A549 (cell line): ENCODE data around the gene MON1B. TPM values are rescaled to one million over a fixed set of nuclear protein-coding genes. Genes with fewer than 3 reads are reported as not detected.

ENCODE experiments used
- ATAC-seq, 2 experiments: fragments of 200-7000 bp in 1 of 2; fragments of >200 bp in 1 of 2; cut with Nextera tagmentation in 1 of 2; cut with Tn5 transposase in 1 of 2; 3 replicates each; pipeline versions ENCODE4 v1.8.0 to v1.9.1; 2018 to 2020; ENCODE audit warnings: mild to moderate bottlenecking in 1 of 2, moderate library complexity in 1 of 2
- CTCF ChIA-PET: fragments of 300-600 bp; sonication (Branson Sonifier 250); formaldehyde crosslinking; extraction: SDS; loops from one replicate; lab custom pipeline; 2021; ENCODE audit warnings: antibody characterized with exemption, inconsistent platforms; lab: Yijun Ruan, JAX
- POLR2A ChIA-PET: fragments of 350-600 bp; formaldehyde crosslinking; extraction: SDS; loops from one replicate; lab custom pipeline; 2021; ENCODE audit warnings: antibody characterized with exemption, inconsistent platforms; lab: Yijun Ruan, JAX
- DNase-seq, 2 experiments: peaks; one replicate each; pipeline versions ENCODE4 v3.0.0 to v3.0.0-alpha.2; 2011 to 2016; ENCODE audit warnings: low read depth in 1 of 2, low spot score in 1 of 2
- FAIRE-seq: peaks from 2 replicates; lab custom pipeline; 2011; peaks lifted over from hg19 to GRCh38; lab: Jason Lieb, UNC
- H3K27ac ChIP-seq, 2 experiments: fragments of >200 bp; sonication (Bioruptor Twin); formaldehyde crosslinking; 3 replicates each; pipeline ENCODE4 v1.5.1; 2016 to 2017
- H3K4me1 ChIP-seq: fragments of >200 bp; sonication (Bioruptor Twin); formaldehyde crosslinking; 3 replicates; pipeline ENCODE4 v1.6.1; 2016
- H3K4me2 ChIP-seq: fragments of >200 bp; sonication (Bioruptor Twin); formaldehyde crosslinking; 3 replicates; pipeline ENCODE4 v1.6.1; 2016
- H3K4me3 ChIP-seq: fragments of >200 bp; sonication (Bioruptor Twin); formaldehyde crosslinking; 3 replicates; pipeline ENCODE4 v1.5.1; 2016
- H3K9me3 ChIP-seq: fragments of >200 bp; sonication (Bioruptor Twin); formaldehyde crosslinking; 3 replicates; pipeline ENCODE4 v1.6.1; 2016
- BCL3 ChIP-seq: fragments of >200 bp; sonication (Bioruptor Twin); formaldehyde crosslinking; IDR thresholded peaks from 3 replicates; pipeline ENCODE4 v1.6.1; 2016
- BHLHE40 ChIP-seq: IDR thresholded peaks from 2 replicates; pipeline ENCODE4 v1.6.1; 2012; ENCODE audit warnings: low read depth, low read length, inconsistent platforms
- CBX2 ChIP-seq: fragments of 200-600 bp; sonication (generic); IDR thresholded peaks from 2 replicates; pipeline ENCODE4 v1.6.1; 2016; ENCODE audit warnings: low read depth, mild to moderate bottlenecking, borderline replicate concordance
- CHD4 ChIP-seq: fragments of 200-600 bp; sonication (generic); IDR thresholded peaks from 2 replicates; pipeline ENCODE4 v1.6.1; 2016; ENCODE audit warnings: antibody characterized with exemption, mild to moderate bottlenecking, borderline replicate concordance
- EHF ChIP-seq: fragments of 250-450 bp; sonication (Bioruptor Pico); IDR thresholded peaks from 2 replicates; pipeline ENCODE4 v1.5.0; 2020; ENCODE audit warnings: mild to moderate bottlenecking
- EHMT2 ChIP-seq: fragments of 200-600 bp; sonication (generic); IDR thresholded peaks from 2 replicates; pipeline ENCODE4 v1.6.1; 2016; ENCODE audit warnings: antibody characterized with exemption, low read depth, mild to moderate bottlenecking, moderate library complexity
- EP300 ChIP-seq, 2 experiments: fragments of >200 bp; sonication (Bioruptor Twin); formaldehyde crosslinking; IDR thresholded peaks; 2 replicates in 1 of 2; 3 replicates in 1 of 2; pipeline ENCODE4 v1.6.1; 2016 to 2017
- ESRRA ChIP-seq: fragments of 150-350 bp; IDR thresholded peaks from 2 replicates; pipeline ENCODE4 v1.6.1; 2014; ENCODE audit warnings: mild to moderate bottlenecking, low read length, borderline replicate concordance
- FOSB ChIP-seq: fragments of 250-450 bp; sonication (Bioruptor Pico); IDR thresholded peaks from 2 replicates; pipeline ENCODE4 v1.5.0; 2020; ENCODE audit warnings: mild to moderate bottlenecking, moderate library complexity
- FOXS1 ChIP-seq: fragments of 250-450 bp; sonication (Bioruptor Pico); IDR thresholded peaks from 2 replicates; pipeline ENCODE4 v1.5.0; 2020; ENCODE audit warnings: mild to moderate bottlenecking, moderate library complexity
- HES2 ChIP-seq: fragments of >200 bp; sonication (Bioruptor Twin); formaldehyde crosslinking; IDR thresholded peaks from 2 replicates; pipeline ENCODE4 v1.6.1; 2016
- HOXA7 ChIP-seq: fragments of 250-450 bp; sonication (Bioruptor Pico); IDR thresholded peaks from 2 replicates; pipeline ENCODE4 v1.5.0; 2020; ENCODE audit warnings: mild to moderate bottlenecking, moderate library complexity
- HOXB5 ChIP-seq: fragments of 250-450 bp; sonication (Bioruptor Pico); IDR thresholded peaks from 2 replicates; pipeline ENCODE4 v1.5.0; 2020; ENCODE audit warnings: mild to moderate bottlenecking, moderate library complexity
- KDM5A ChIP-seq: fragments of 200-600 bp; sonication (generic); IDR thresholded peaks from 2 replicates; pipeline ENCODE4 v1.6.1; 2016; ENCODE audit warnings: antibody characterized with exemption, mild to moderate bottlenecking
- NPAS2 ChIP-seq: fragments of 250-450 bp; sonication (Bioruptor Pico); IDR thresholded peaks from 2 replicates; pipeline ENCODE4 v1.8.0; 2022; ENCODE audit warnings: mild to moderate bottlenecking, moderate library complexity, borderline replicate concordance
- NR3C1 ChIP-seq: fragments of >200 bp; sonication (Bioruptor Twin); formaldehyde crosslinking; IDR thresholded peaks from 3 replicates; pipeline ENCODE4 v1.6.1; 2017
- POLR2A ChIP-seq: IDR thresholded peaks from 2 replicates; pipeline ENCODE4 v1.6.1; 2012; ENCODE audit warnings: mild to moderate bottlenecking, low read length
- POLR2AphosphoS2 ChIP-seq: conservative IDR thresholded peaks from 2 replicates; pipeline ENCODE4 v1.6.1; 2012; ENCODE audit warnings: low read length, improper control_type of control experiment, inconsistent platforms
- RAD21 ChIP-seq, 2 experiments: fragments of >200 bp in 1 of 2; sonication (Bioruptor Twin) in 1 of 2; formaldehyde crosslinking in 1 of 2; IDR thresholded peaks in 1 of 2; conservative IDR thresholded peaks in 1 of 2; 2 replicates in 1 of 2; 3 replicates in 1 of 2; pipeline ENCODE4 v1.6.1; 2012 to 2018; ENCODE audit warnings: inconsistent platforms in 1 of 2
- RCOR1 ChIP-seq: fragments of 150-350 bp; IDR thresholded peaks from 2 replicates; pipeline ENCODE4 v1.6.1; 2014; ENCODE audit warnings: antibody characterized with exemption, low read length, low read depth
- RFX5 ChIP-seq: fragments of 450-650 bp; IDR thresholded peaks from 2 replicates; pipeline ENCODE4 v1.7.1; 2014; ENCODE audit warnings: antibody characterized with exemption, mild to moderate bottlenecking, moderate library complexity
- RNF2 ChIP-seq: fragments of 200-600 bp; sonication (generic); IDR thresholded peaks from 2 replicates; pipeline ENCODE4 v1.6.1; 2016; ENCODE audit warnings: low read depth, mild to moderate bottlenecking, antibody characterized with exemption, moderate library complexity, borderline replicate concordance
- SREBF2 ChIP-seq: fragments of 450-650 bp; IDR thresholded peaks from 2 replicates; pipeline ENCODE4 v1.6.1; 2014; ENCODE audit warnings: mild to moderate bottlenecking, moderate library complexity
- TP53 ChIP-seq: fragments of 250-450 bp; sonication (Bioruptor Pico); IDR thresholded peaks from 2 replicates; pipeline ENCODE4 v1.5.0; 2021; ENCODE audit warnings: mild to moderate bottlenecking, moderate library complexity
- USF2 ChIP-seq: fragments of 450-650 bp; IDR thresholded peaks from 2 replicates; pipeline ENCODE4 v1.6.1; 2014; ENCODE audit warnings: antibody characterized with exemption
- ZC3H11A ChIP-seq: fragments of 450-650 bp; IDR thresholded peaks from 2 replicates; pipeline ENCODE4 v1.6.1; 2014; ENCODE audit warnings: antibody characterized with exemption, mild to moderate bottlenecking
- ZFP36 ChIP-seq: fragments of 450-650 bp; IDR thresholded peaks from 2 replicates; pipeline ENCODE4 v1.6.1; 2014; ENCODE audit warnings: borderline replicate concordance; ENCODE audit not compliant: partially characterized antibody
- ZSCAN20 ChIP-seq: fragments of 250-450 bp; sonication (Bioruptor Pico); IDR thresholded peaks from 2 replicates; pipeline ENCODE4 v1.8.0; 2022; ENCODE audit warnings: mild to moderate bottlenecking, moderate library complexity
- WGBS: methylation state at CpG from one replicate; pipeline ENCODE4 v1.1.6; 2017; ENCODE audit errors: missing lambda C conversion rate; 5-methylcytosine and 5-hydroxymethylcytosine counted together
- polyA plus RNA-seq, 4 experiments: library from polyadenylated mRNA; depleted of rRNA in 3 of 4; stranded (reverse); fragments of >200 nt; fragmentation: RNase III in 1 of 4; extraction: RNeasy Plus Mini Kit Qiagen cat#74134 plus additional on column Dnase treatment in 1 of 4; gene quantifications; 2 replicates in 3 of 4; 3 replicates in 1 of 4; pipeline ENCODE4 v1.2.3, GENCODE V29; 2011 to 2017
- TF ChIP-seq, protein P1 (sequence below): fragments of 250-450 bp; sonication (Bioruptor Pico); IDR thresholded peaks from 2 replicates; pipeline ENCODE4 v1.5.0; 2020; ENCODE audit warnings: low read depth, mild to moderate bottlenecking, moderate library complexity
- TF ChIP-seq, protein P2 (sequence below): fragments of >200 bp; sonication (Bioruptor Twin); formaldehyde crosslinking; IDR thresholded peaks from 3 replicates; pipeline ENCODE4 v1.5.1; 2016
- TF ChIP-seq, protein P3 (sequence below): IDR thresholded peaks from 2 replicates; pipeline ENCODE4 v1.6.1; 2012
- TF ChIP-seq, protein P4 (sequence below): fragments of 250-450 bp; sonication (Bioruptor Pico); IDR thresholded peaks from 2 replicates; pipeline ENCODE4 v1.5.0; 2021; ENCODE audit warnings: mild to moderate bottlenecking, moderate library complexity, borderline replicate concordance

The MON1B gene
- polyA plus RNA-seq, 2 of the 4 experiments (the other 2 are of a cell fraction) = 18.0 to 32.5 TPM

GRCh38 chr16:77157346-77158058, 33.5 kb upstream of the MON1B start:
- FAIRE-seq = no peak
- no peak overlapping the region for H3K27ac ChIP-seq
- no peak for DNase-seq
- 21% methylated on average over 3 of the region's 3 CpGs for WGBS
- ChIA-PET POLR2A (no interaction called here), CTCF (interaction anchor here (1.3 to 2.0 kb wide), 2 partner anchors 14 to 504 kb away, joined by 3 to 13 read pairs; no protein-coding TSS in a partner anchor)
- H3K4me3 ChIP-seq = no peak overlapping the region
- no peaks in the 10 kb centered on the region for H3K4me1 ChIP-seq
- TF ChIP-seq USF2 (no peak), ZFP36 (no peak), ZSCAN20 (CRISPR knock-in tag) (no peak), FOXS1 (CRISPR knock-in tag) (no peak), POLR2A (no peak), RNF2 (no peak), RFX5 (no peak), FOSB (CRISPR knock-in tag) (no peak), EHMT2 (no peak), BCL3 (no peak), ESRRA (no peak), KDM5A (no peak), CBX2 (no peak), HOXA7 (no peak)
- TF ChIP-seq, protein P1, sequence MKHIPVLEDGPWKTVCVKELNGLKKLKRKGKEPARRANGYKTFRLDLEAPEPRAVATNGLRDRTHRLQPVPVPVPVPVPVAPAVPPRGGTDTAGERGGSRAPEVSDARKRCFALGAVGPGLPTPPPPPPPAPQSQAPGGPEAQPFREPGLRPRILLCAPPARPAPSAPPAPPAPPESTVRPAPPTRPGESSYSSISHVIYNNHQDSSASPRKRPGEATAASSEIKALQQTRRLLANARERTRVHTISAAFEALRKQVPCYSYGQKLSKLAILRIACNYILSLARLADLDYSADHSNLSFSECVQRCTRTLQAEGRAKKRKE (CRISPR knock-in tag) = no peak
- ATAC-seq = no peak
- no peaks in the 10 kb centered on the region for H3K9me3 ChIP-seq
- H3K4me2 ChIP-seq = no peak overlapping the region

DNA sequence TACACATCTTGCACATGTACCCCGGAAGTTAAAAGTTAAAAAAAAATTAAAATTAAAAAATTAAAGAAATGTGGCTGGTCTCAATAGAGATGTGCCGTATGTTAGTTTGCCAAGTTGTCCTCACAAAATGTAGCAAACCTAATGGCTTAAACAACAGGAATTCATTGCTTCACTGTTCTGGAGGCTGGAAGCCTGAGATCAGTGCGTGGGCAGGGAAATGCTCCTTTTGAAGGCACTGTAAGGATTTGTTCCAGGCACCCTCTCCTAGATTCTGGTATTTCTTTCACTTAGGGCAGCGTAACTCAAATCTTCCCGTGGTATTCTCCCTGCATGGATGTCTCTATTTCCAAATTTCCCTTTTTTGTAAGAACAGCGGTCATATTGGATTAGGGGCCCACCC, 32.7 kb upstream of the MON1B start:
- Histone ChIP-seq H3K4me1 (no peaks in the 10 kb centered on the region), H3K27ac (no peak overlapping the region), H3K9me3 (no peaks in the 10 kb centered on the region), H3K4me3 (no peak overlapping the region), H3K4me2 (no peak overlapping the region)
- CTCF ChIA-PET = interaction anchor here (1.3 to 2.0 kb wide), 2 partner anchors 13 to 505 kb away, joined by 3 to 13 read pairs; no protein-coding TSS in a partner anchor
- POLR2A ChIA-PET = no interaction called here
- WGBS = 58% methylated on average over 6 of the region's 6 CpGs
- DNase-seq (no peak), FAIRE-seq (no peak), ATAC-seq (no peak)
- TF ChIP-seq ZFP36 = no peak
- TF ChIP-seq HOXB5 (CRISPR knock-in tag) = no peak
- no peak for TF ChIP-seq EHMT2
- TF ChIP-seq, protein P2, sequence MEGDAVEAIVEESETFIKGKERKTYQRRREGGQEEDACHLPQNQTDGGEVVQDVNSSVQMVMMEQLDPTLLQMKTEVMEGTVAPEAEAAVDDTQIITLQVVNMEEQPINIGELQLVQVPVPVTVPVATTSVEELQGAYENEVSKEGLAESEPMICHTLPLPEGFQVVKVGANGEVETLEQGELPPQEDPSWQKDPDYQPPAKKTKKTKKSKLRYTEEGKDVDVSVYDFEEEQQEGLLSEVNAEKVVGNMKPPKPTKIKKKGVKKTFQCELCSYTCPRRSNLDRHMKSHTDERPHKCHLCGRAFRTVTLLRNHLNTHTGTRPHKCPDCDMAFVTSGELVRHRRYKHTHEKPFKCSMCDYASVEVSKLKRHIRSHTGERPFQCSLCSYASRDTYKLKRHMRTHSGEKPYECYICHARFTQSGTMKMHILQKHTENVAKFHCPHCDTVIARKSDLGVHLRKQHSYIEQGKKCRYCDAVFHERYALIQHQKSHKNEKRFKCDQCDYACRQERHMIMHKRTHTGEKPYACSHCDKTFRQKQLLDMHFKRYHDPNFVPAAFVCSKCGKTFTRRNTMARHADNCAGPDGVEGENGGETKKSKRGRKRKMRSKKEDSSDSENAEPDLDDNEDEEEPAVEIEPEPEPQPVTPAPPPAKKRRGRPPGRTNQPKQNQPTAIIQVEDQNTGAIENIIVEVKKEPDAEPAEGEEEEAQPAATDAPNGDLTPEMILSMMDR = no peak
- TF ChIP-seq CHD4 = no peak
- TF ChIP-seq BHLHE40 = no peak
- TF ChIP-seq RAD21 (conservative IDR thresholded peaks at IDR 0.05 in 1 of 2, IDR thresholded peaks at IDR 0.05 in 1 of 2) = no peak
- TF ChIP-seq NPAS2 = no peak
- no peak for TF ChIP-seq HES2
- TF ChIP-seq NR3C1 = no peak
- TF ChIP-seq EHF (CRISPR knock-in tag) = no peak
- TF ChIP-seq POLR2AphosphoS2 = no peak
- no peak for TF ChIP-seq TP53 (CRISPR knock-in tag)
- TF ChIP-seq, protein P3, sequence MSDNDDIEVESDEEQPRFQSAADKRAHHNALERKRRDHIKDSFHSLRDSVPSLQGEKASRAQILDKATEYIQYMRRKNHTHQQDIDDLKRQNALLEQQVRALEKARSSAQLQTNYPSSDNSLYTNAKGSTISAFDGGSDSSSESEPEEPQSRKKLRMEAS = no peak
- TF ChIP-seq, protein P4, sequence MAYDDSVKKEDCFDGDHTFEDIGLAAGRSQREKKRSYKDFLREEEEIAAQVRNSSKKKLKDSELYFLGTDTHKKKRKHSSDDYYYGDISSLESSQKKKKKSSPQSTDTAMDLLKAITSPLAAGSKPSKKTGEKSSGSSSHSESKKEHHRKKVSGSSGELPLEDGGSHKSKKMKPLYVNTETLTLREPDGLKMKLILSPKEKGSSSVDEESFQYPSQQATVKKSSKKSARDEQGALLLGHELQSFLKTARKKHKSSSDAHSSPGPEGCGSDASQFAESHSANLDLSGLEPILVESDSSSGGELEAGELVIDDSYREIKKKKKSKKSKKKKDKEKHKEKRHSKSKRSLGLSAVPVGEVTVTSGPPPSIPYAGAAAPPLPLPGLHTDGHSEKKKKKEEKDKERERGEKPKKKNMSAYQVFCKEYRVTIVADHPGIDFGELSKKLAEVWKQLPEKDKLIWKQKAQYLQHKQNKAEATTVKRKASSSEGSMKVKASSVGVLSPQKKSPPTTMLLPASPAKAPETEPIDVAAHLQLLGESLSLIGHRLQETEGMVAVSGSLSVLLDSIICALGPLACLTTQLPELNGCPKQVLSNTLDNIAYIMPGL (CRISPR knock-in tag) = no peak
- TF ChIP-seq EP300 (IDR thresholded peaks at IDR 0.05) = no peak
- TF ChIP-seq ZC3H11A = no peak
- TF ChIP-seq RCOR1 = no peak
- no peak for TF ChIP-seq SREBF2
